ENCODE measurements around the gene CENPM.

CENPM gene

DNA sequence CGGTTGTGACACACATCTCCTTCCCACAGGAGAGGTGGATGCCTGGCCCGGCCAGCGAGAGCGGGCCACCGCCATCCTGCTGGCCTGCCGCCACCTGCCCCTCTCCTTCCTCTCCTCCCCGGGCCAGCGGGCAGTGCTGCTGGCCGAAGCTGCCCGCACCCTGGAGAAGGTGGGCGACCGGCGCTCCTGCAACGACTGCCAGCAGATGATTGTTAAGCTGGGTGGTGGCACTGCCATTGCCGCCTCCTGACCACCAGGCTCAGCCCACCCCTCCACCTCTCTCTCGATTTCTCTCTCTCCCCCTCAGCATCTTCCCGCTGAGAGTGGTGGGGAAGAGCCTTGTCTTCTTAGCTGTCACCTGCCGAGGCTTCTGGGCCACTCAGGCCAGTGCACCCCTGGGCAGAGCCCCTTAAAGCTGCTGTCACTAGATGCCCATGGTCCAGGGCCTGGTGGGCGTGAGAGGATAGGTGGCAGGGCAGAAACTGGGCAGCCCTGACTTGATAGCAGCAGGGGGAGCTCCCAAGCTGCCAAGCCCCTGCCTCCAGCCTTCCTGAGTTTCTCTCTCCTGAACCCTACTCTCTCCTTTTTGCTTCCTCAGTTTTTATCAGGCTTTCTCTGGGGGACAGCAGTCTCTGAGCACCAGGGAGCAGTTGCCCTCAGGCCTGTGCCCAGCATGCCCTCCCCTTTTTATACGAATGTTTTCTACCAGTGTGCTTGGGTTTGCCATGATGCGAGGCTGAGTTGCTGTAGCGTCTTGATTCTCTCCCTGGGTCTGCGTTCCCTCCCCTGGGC is 41.3 kb downstream of the CENPM start:
- Histone ChIP-seq H4K20me1 (ENCODE audit: insufficient read depth) (no peaks in the 10 kb centered on the region), H3K4me1 (ENCODE audit: low read depth, poor library complexity, severe bottlenecking) (peaks cover 13% of the 10 kb centered on the region), H3K27ac (no peak overlapping the region), H3K27me3 (ENCODE audit: insufficient read depth, low read depth) (peaks cover under 1% of the 10 kb centered on the region; the same call in 1 of the 2 replicates), H2AFZ (ENCODE audit: low read depth) (no peak overlapping the region), H3K79me2 (ENCODE audit: insufficient read depth, low read depth) (no peaks in the 10 kb centered on the region), H3K36me3 (ENCODE audit: insufficient read depth) (no peaks in the 10 kb centered on the region), H3K9ac (no peak overlapping the region), H3K4me2 (no peak overlapping the region), H3K4me3 (IDR thresholded peaks at IDR 0.05; ENCODE audit: insufficient read depth, low read depth, low read length) (no peak overlapping the region)
- TF ChIP-seq, protein P1, sequence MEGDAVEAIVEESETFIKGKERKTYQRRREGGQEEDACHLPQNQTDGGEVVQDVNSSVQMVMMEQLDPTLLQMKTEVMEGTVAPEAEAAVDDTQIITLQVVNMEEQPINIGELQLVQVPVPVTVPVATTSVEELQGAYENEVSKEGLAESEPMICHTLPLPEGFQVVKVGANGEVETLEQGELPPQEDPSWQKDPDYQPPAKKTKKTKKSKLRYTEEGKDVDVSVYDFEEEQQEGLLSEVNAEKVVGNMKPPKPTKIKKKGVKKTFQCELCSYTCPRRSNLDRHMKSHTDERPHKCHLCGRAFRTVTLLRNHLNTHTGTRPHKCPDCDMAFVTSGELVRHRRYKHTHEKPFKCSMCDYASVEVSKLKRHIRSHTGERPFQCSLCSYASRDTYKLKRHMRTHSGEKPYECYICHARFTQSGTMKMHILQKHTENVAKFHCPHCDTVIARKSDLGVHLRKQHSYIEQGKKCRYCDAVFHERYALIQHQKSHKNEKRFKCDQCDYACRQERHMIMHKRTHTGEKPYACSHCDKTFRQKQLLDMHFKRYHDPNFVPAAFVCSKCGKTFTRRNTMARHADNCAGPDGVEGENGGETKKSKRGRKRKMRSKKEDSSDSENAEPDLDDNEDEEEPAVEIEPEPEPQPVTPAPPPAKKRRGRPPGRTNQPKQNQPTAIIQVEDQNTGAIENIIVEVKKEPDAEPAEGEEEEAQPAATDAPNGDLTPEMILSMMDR (conservative IDR thresholded peaks at IDR 0.05; ENCODE audit: low read depth, low read length) = no peak

DNA sequence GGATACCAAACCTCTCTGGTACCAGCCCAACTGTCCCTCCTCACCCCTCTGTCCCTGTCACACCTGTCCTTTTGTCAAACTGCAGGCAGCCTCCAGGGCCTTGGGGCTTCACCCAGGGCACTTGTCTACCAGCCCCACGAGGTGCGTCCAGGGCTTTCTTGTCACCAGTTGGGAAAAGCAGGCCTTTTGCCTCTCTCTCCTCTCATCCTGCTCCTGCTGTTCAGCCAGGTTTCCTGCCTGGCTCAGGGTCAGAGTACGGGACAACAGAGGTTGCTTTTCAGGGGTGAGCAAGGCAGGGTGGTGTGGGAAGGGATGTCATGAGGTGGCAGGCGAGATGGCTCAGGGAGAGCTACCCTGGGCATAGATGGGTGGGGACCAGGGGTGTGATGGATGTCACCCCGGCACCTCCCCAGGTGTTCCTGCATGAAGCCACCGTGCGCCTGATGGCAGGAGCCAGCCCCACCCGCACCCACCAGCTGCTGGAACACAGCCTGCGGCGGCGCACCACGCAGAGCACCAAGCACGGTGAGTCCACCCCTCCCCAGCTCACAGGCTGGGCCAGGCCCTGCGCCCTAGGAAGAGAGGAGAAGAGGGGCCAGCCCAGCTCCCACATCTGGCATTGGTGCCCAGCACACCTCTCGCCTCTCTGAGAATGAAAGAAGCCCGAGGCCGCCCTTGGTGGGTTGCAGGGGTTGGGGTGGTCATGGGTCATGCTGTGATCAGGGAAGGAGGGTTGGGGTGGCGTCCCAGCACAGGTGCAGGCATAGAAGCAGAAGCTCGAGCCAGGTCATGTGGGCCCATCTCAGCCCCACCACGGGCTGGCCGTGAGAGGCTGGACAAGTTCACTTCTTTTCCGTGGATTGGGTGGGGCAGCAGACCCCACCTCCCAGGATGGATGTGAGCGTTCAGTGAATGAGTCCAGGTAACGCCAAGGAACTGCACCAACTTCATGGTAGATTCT is 42.2 kb downstream of the CENPM start:
- H3K4me1 ChIP-seq (ENCODE audit: low read depth, poor library complexity, severe bottlenecking) = peaks cover 13% of the 10 kb centered on the region
- H4K20me1 ChIP-seq (ENCODE audit: insufficient read depth) = no peaks in the 10 kb centered on the region
- no peak overlapping the region for H2AFZ ChIP-seq (ENCODE audit: low read depth)
- TF ChIP-seq, protein P1 (conservative IDR thresholded peaks at IDR 0.05; ENCODE audit: low read depth, low read length) = no peak
- no peaks in the 10 kb centered on the region for H3K79me2 ChIP-seq (ENCODE audit: insufficient read depth, low read depth)
- no peak overlapping the region for H3K9ac ChIP-seq
- H3K4me2 ChIP-seq = no peak overlapping the region
- H3K27me3 ChIP-seq (ENCODE audit: insufficient read depth, low read depth) = no peaks in the 10 kb centered on the region
- H3K4me3 ChIP-seq (IDR thresholded peaks at IDR 0.05; ENCODE audit: insufficient read depth, low read depth, low read length) = no peak overlapping the region
- H3K27ac ChIP-seq = no peak overlapping the region
- no peaks in the 10 kb centered on the region for H3K36me3 ChIP-seq (ENCODE audit: insufficient read depth)

DNA sequence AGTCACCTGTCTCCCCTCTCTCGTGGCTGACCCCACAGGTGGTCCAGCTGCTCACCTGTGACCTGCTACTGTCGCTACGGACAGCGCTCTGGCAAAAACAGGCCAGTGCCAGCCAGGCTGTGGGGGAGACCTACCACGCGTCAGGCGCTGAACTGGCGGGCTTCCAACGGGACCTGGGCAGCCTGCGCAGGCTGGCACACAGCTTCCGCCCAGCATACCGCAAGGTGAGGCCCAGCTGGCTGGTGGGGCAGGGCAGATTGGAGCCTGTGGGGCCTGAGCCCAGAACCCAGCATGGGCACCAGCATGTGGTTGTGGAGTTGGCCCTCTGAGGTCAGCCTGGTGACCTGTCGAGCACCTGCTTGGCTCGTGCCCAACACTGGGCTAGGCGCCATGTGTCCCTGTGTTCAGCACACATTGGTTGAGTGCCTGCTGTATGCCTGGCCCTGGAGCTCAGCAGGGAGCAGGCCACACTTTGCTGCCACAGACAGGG is 44.0 kb downstream of the CENPM start:
- Histone ChIP-seq H2AFZ (ENCODE audit: low read depth) (no peak overlapping the region), H3K36me3 (ENCODE audit: insufficient read depth) (peaks cover 2% of the 10 kb centered on the region; the same call in 1 of the 2 replicates), H3K4me1 (ENCODE audit: low read depth, poor library complexity, severe bottlenecking) (peaks cover 4% of the 10 kb centered on the region), H3K79me2 (ENCODE audit: insufficient read depth, low read depth) (no peaks in the 10 kb centered on the region), H3K4me2 (no peak overlapping the region), H4K20me1 (ENCODE audit: insufficient read depth) (no peaks in the 10 kb centered on the region), H3K9ac (no peak overlapping the region), H3K27me3 (ENCODE audit: insufficient read depth, low read depth) (no peaks in the 10 kb centered on the region), H3K27ac (no peak overlapping the region), H3K4me3 (IDR thresholded peaks at IDR 0.05; ENCODE audit: insufficient read depth, low read depth, low read length) (no peak overlapping the region)
- TF ChIP-seq, protein P1 (conservative IDR thresholded peaks at IDR 0.05; ENCODE audit: low read depth, low read length) = no peak

DNA sequence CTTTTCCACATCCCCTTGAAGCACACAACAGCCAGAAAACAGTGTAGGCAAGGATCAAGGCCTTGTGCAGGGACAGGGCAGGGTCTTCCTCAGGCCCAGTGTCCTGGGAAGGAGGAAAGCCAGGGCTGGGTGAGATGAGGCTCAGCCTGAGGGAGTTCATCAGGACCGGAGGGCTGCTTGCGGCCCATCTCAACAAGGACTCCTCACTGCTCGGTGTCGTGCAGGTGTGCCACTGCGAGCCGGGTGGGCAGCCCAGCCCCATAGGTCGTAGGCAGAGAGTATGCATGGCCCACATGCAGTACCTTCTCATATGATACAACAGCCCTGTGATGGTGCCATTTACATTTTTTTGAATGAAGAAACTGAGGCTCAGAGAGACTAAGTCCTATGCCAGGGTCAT is 44.9 kb downstream of the CENPM start:
- peaks cover 2% of the 10 kb centered on the region; the same call in 1 of the 2 replicates for H3K36me3 ChIP-seq (ENCODE audit: insufficient read depth)
- TF ChIP-seq, protein P1 (conservative IDR thresholded peaks at IDR 0.05; ENCODE audit: low read depth, low read length) = no peak
- no peak overlapping the region for H3K9ac ChIP-seq
- H3K79me2 ChIP-seq (ENCODE audit: insufficient read depth, low read depth) = no peaks in the 10 kb centered on the region
- no peak overlapping the region for H2AFZ ChIP-seq (ENCODE audit: low read depth)
- no peaks in the 10 kb centered on the region for H4K20me1 ChIP-seq (ENCODE audit: insufficient read depth)
- H3K4me2 ChIP-seq = no peak overlapping the region
- H3K4me1 ChIP-seq (ENCODE audit: low read depth, poor library complexity, severe bottlenecking) = no peaks in the 10 kb centered on the region
- H3K27me3 ChIP-seq (ENCODE audit: insufficient read depth, low read depth) = no peaks in the 10 kb centered on the region
- no peak overlapping the region for H3K27ac ChIP-seq
- H3K4me3 ChIP-seq (IDR thresholded peaks at IDR 0.05; ENCODE audit: insufficient read depth, low read depth, low read length) = no peak overlapping the region

Data from KMS-11 (cell line).